ENCODE results near the gene DNAH7. TPM values are rescaled to one million over a fixed set of nuclear protein-coding genes. Genes with fewer than 3 reads are reported as not detected.

DNAH7 gene
- total and polyA plus RNA-seq, 8 donors, result 0.15 to 48.1 (median 0.98) TPM

GRCh38 chr2:195810340-195811098, 258.1 kb downstream of the DNAH7 start:
- 80 to 91% (median 84%) methylated on average over 4 of the region's 4 CpGs for WGBS, 5 donors
- no peak for DNase-seq
- Histone ChIP-seq H3K36me3 (no peaks in the 10 kb centered on the region), H3K27ac (no peak overlapping the region), H3K4me1 (no peaks in the 10 kb centered on the region), H3K4me3 (no peak overlapping the region), H3K27me3 (no peaks in the 10 kb centered on the region), H3K9me3 (no peaks in the 10 kb centered on the region)
- intact Hi-C loops (cut with DNase I; ENCODE audit: low total_unique reads), result no loop called here
- TF ChIP-seq POLR2A (IDR thresholded peaks at IDR 0.05) (no peak), CTCF (IDR thresholded peaks at IDR 0.05) (no peak), EP300 (IDR thresholded peaks at IDR 0.05) (no peak), POLR2AphosphoS5 (IDR thresholded peaks at IDR 0.05) (no peak)

GRCh38 chr2:195808189-195808588, 260.4 kb downstream of the DNAH7 start:
- 52 to 79% (median 70%) methylated on average over 1 of the region's 1 CpG for WGBS, 5 donors
- TF ChIP-seq POLR2A (IDR thresholded peaks at IDR 0.05), result no peak
- no peak for TF ChIP-seq EP300 (IDR thresholded peaks at IDR 0.05)
- no peak for TF ChIP-seq POLR2AphosphoS5 (IDR thresholded peaks at IDR 0.05)
- TF ChIP-seq CTCF (IDR thresholded peaks at IDR 0.05), result no peak
- intact Hi-C loops (cut with DNase I; ENCODE audit: low total_unique reads), result no loop called here

GRCh38 chr2:195805283-195805976, 263.2 kb downstream of the DNAH7 start:
- Histone ChIP-seq H3K36me3 (no peaks in the 10 kb centered on the region), H3K9me3 (no peaks in the 10 kb centered on the region), H3K27me3 (no peaks in the 10 kb centered on the region), H3K4me1 (no peaks in the 10 kb centered on the region), H3K27ac (no peak overlapping the region), H3K4me3 (no peak overlapping the region)
- TF ChIP-seq EP300 (IDR thresholded peaks at IDR 0.05) (no peak), CTCF (IDR thresholded peaks at IDR 0.05) (no peak), POLR2AphosphoS5 (IDR thresholded peaks at IDR 0.05) (no peak), POLR2A (IDR thresholded peaks at IDR 0.05) (no peak)
- intact Hi-C loops (cut with DNase I; ENCODE audit: low total_unique reads), result no loop called here
- 87 to 97% (median 96%) methylated on average over 1 of the region's 1 CpG for WGBS, 5 donors
- DNase-seq, result no peak

More at GRCh38 chr2:195808189-195808588, 260.4 kb downstream of the DNAH7 start:
- Histone ChIP-seq H3K9me3 (no peaks in the 10 kb centered on the region), H3K27ac (no peak overlapping the region), H3K27me3 (no peaks in the 10 kb centered on the region), H3K4me1 (no peaks in the 10 kb centered on the region), H3K36me3 (no peaks in the 10 kb centered on the region), H3K4me3 (no peak overlapping the region)
- no peak for DNase-seq

- whole genome bisulfite sequencing, 5 donors, result 13 to 53% (median 39%) methylated on average over 1 of the region's 1 CpG
- no peak for TF ChIP-seq CTCF (IDR thresholded peaks at IDR 0.05)
- no peak for TF ChIP-seq POLR2AphosphoS5 (IDR thresholded peaks at IDR 0.05)
- no peak for TF ChIP-seq POLR2A (IDR thresholded peaks at IDR 0.05)
- TF ChIP-seq EP300 (IDR thresholded peaks at IDR 0.05), result no peak
- Histone ChIP-seq H3K27ac (no peak overlapping the region), H3K27me3 (no peaks in the 10 kb centered on the region), H3K36me3 (peaks cover 0 to 8% (median 0%) of the 10 kb centered on the region in 4 donors), H3K4me1 (no peaks in the 10 kb centered on the region), H3K9me3 (no peaks in the 10 kb centered on the region), H3K4me3 (no peak overlapping the region)
- intact Hi-C loops (cut with DNase I; ENCODE audit: low total_unique reads), result no loop called here
- DNase-seq, result no peak
Observed at GRCh38 chr2:195795879-195796278, 272.8 kb downstream of the DNAH7 start.
